SK-N-SH treated with all-trans-retinoic acid at 6 μM for 48 hours (cell line): ENCODE data around the gene TAMM41.

ENCODE experiments used
- ARNTL ChIP-seq: fragments of 450-650 bp; formaldehyde crosslinking; IDR thresholded peaks from 2 replicates; pipeline ENCODE4 v1.5.0; 2020; ENCODE audit warnings: low read depth, mild to moderate bottlenecking, moderate library complexity, borderline replicate concordance
- TCF4 ChIP-seq: fragments of 250-450 bp; sonication (Bioruptor Pico); IDR thresholded peaks from 2 replicates; pipeline ENCODE4 v1.8.0; 2021; ENCODE audit warnings: mild to moderate bottlenecking, moderate library complexity, borderline replicate concordance
- TOX ChIP-seq: fragments of 250-450 bp; sonication (Bioruptor Pico); IDR thresholded peaks from 2 replicates; pipeline ENCODE4 v1.8.0; 2021; ENCODE audit warnings: mild to moderate bottlenecking, moderate library complexity, borderline replicate concordance
- ZC3H10 ChIP-seq: fragments of 250-450 bp; sonication (Bioruptor Pico); IDR thresholded peaks from 2 replicates; pipeline ENCODE4 v1.5.1; 2021; ENCODE audit warnings: mild to moderate bottlenecking, moderate library complexity

GRCh38 chr3:11815111-11815510 lies 31.6 kb downstream of the TAMM41 start:
- TF ChIP-seq TOX (CRISPR knock-in tag): no peak
- TF ChIP-seq TCF4: no peak
- no peak for TF ChIP-seq ARNTL (CRISPR knock-in tag)
- TF ChIP-seq ZC3H10 (CRISPR knock-in tag): no peak
